GM12865 (cell line): ENCODE results near the gene USP36.

Experiments used
- DNase-seq: peaks from one replicate; pipeline ENCODE4 v3.0.0; 2010; ENCODE audit warnings: low read depth
- H3K4me3 ChIP-seq: 2 replicates; pipeline ENCODE4 v1.5.1; 2011; ENCODE audit warnings: mild to moderate bottlenecking, low read depth, low read length, control low read depth
- CTCF ChIP-seq: IDR thresholded peaks from 2 replicates; pipeline ENCODE4 v1.5.1; 2011; ENCODE audit warnings: low read length, control low read depth, low read depth, inconsistent platforms; ENCODE audit not compliant: insufficient read depth; ENCODE audit errors: missing control alignments

USP36 gene

GRCh38 chr17:78836420-78837021 is 4.1 kb downstream of the USP36 start:
- TF ChIP-seq CTCF: no peak
- no peak overlapping the region for H3K4me3 ChIP-seq
- DNase-seq: no peak

GRCh38 chr17:78834571-78834970 is 6.0 kb downstream of the USP36 start:
- DNase-seq: no peak
- H3K4me3 ChIP-seq: no peak overlapping the region
- TF ChIP-seq CTCF: no peak

DNA sequence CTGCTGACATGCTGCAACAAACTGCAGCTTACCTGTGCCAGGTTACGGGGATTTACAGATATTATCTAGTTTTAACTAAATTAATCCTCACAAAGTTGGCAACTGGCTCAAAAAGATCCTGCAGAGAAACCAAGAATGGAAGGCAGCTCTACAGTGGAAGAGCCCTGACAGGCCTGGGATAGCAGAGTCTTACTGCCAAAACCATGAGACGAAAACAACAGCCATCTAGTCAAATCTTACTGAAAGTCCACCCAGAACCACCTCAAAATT is 8.1 kb downstream of the USP36 start:
- DNase-seq: no peak
- H3K4me3 ChIP-seq: no peak overlapping the region
- TF ChIP-seq CTCF: no peak

- no peak for TF ChIP-seq CTCF
- H3K4me3 ChIP-seq: no peak overlapping the region
- DNase-seq: no peak
Measured at GRCh38 chr17:78831688-78832540, 8.7 kb downstream of the USP36 start.

DNA sequence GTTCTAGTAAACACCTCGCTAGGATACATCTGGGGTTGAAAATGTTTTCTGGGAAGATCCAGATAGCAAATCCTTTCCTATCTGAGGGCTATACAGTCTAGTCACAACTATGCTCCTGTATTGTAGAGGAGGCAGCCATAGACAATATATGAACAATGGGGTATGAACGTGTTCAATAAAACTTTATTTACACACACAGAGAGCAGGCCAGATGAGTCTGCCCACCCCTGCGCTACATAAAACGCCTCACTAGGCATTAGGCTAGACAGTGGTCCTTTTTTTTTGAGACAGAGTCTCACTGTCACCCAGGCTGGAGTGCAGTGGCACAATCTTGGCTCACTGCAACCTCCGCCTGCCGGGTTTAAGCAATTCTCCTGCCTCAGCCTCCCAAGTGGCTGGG is 11.1 kb downstream of the USP36 start:
- no peak for DNase-seq
- no peak overlapping the region for H3K4me3 ChIP-seq
- TF ChIP-seq CTCF: no peak

DNA sequence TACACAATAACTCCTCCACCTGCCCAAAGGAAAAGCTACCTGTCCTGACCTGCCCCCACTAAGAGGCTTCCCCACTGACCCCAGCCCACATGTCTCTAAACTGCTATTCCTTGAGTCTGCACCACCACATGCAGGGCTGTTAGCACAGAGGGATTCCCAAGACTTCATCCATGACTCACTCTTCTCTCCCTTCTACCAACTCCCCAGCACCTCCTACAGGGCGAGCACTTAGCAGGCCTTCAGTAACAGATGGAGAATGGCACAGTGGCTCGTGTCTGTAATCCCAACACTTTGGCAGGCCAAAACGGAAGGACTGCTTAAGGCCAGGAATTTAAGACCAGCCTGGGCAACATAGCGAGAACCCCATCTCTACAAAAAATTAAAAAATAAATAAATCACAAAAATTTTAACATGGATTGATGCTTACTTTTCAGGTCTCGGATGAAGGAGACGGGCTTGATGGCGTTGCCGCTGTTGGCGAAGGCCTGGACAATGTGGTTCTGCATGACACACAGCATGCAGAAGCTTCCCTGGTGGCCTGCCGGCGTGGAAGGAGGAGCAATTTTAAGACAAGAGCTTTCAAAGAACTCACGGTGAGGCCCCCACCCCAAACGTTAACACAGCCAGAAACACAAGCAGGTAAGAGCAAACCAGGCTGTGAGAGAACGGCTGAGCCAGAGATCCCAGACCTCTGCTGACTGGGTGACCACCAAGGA is 12.0 kb downstream of the USP36 start:
- no peak for DNase-seq
- no peak overlapping the region for H3K4me3 ChIP-seq
- TF ChIP-seq CTCF: no peak
